Measurements from ENCODE around the gene BNC2. TPM values are rescaled to one million over a fixed set of nuclear protein-coding genes. Genes with fewer than 3 reads are reported as not detected.

The BNC2 gene
- total RNA-seq, 1 donor from 2014 or later = 15.2 TPM

DNA sequence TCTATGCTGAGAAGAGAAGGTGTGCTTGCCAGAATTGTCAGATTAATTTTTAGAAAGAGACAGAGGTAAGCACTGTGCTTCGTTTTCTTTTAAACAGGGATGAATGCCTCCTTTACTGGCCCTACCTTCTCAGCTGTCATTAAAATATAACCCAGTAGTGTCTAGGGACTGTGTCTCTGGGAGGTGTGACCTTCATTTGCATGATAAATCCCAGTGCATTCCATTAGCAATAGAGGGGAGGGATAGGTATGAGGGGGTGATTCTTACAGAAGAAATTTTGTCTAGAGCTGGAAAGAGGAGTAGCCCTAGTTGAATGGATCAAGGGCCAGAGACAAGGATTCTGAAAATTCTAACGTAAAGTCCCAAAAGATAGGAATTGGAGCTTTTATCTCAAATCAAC lies 351.5 kb downstream of the BNC2 start:
- no peak overlapping the region for H3K27ac Mint-ChIP-seq (ENCODE audit: unreplicated experiment)
- DNase-seq = no peak
- peaks cover 2% of the 10 kb centered on the region for H3K9me3 Mint-ChIP-seq (ENCODE audit: unreplicated experiment)
- H3K27me3 Mint-ChIP-seq (ENCODE audit: unreplicated experiment) = peaks cover 2% of the 10 kb centered on the region
- H3K36me3 Mint-ChIP-seq (ENCODE audit: unreplicated experiment) = no peaks in the 10 kb centered on the region
- H3K4me1 Mint-ChIP-seq (ENCODE audit: low read depth, unreplicated experiment) = peaks cover 32% of the 10 kb centered on the region
- TF ChIP-seq, protein P1, sequence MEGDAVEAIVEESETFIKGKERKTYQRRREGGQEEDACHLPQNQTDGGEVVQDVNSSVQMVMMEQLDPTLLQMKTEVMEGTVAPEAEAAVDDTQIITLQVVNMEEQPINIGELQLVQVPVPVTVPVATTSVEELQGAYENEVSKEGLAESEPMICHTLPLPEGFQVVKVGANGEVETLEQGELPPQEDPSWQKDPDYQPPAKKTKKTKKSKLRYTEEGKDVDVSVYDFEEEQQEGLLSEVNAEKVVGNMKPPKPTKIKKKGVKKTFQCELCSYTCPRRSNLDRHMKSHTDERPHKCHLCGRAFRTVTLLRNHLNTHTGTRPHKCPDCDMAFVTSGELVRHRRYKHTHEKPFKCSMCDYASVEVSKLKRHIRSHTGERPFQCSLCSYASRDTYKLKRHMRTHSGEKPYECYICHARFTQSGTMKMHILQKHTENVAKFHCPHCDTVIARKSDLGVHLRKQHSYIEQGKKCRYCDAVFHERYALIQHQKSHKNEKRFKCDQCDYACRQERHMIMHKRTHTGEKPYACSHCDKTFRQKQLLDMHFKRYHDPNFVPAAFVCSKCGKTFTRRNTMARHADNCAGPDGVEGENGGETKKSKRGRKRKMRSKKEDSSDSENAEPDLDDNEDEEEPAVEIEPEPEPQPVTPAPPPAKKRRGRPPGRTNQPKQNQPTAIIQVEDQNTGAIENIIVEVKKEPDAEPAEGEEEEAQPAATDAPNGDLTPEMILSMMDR (IDR thresholded peaks at IDR 0.05; ENCODE audit: partially characterized antibody, unreplicated experiment) = no peak
- no peak overlapping the region for H3K4me3 Mint-ChIP-seq (ENCODE audit: unreplicated experiment)

DNA sequence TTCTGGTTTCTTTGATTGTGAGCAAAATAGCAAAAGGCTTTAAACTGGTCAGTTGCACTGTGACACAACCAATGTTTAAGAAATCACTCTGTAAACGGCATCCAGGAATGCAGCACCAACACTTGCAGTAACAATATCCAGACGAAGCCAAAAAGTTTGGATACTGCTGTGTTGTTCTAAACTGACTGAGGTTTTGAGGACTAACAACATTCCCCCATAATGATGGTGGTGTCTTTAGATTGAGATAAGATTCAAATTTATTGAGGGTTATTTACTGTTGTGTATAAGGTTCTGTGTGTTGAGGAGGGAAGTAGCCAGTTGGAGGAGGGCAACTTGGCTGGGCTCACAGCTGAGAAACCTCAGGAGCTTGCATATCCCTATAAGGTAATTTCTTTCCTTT lies 353.6 kb downstream of the BNC2 start:
- H3K4me1 Mint-ChIP-seq (ENCODE audit: low read depth, unreplicated experiment) = peaks cover 24% of the 10 kb centered on the region
- H3K27me3 Mint-ChIP-seq (ENCODE audit: unreplicated experiment) = peaks cover 2% of the 10 kb centered on the region
- no peak overlapping the region for H3K27ac Mint-ChIP-seq (ENCODE audit: unreplicated experiment)
- H3K4me3 Mint-ChIP-seq (ENCODE audit: unreplicated experiment) = no peak overlapping the region
- H3K36me3 Mint-ChIP-seq (ENCODE audit: unreplicated experiment) = no peaks in the 10 kb centered on the region
- DNase-seq = no peak
- TF ChIP-seq, protein P1 (IDR thresholded peaks at IDR 0.05; ENCODE audit: partially characterized antibody, unreplicated experiment) = no peak
- peaks cover 2% of the 10 kb centered on the region for H3K9me3 Mint-ChIP-seq (ENCODE audit: unreplicated experiment)

GRCh38 chr9:16515879-16516301 lies 354.6 kb downstream of the BNC2 start:
- Mint-ChIP-seq H3K4me3 (ENCODE audit: unreplicated experiment) (no peak overlapping the region), H3K36me3 (ENCODE audit: unreplicated experiment) (no peaks in the 10 kb centered on the region), H3K4me1 (ENCODE audit: low read depth, unreplicated experiment) (peaks cover 16% of the 10 kb centered on the region), H3K27ac (ENCODE audit: unreplicated experiment) (no peak overlapping the region), H3K9me3 (ENCODE audit: unreplicated experiment) (peaks cover 2% of the 10 kb centered on the region), H3K27me3 (ENCODE audit: unreplicated experiment) (peaks cover 2% of the 10 kb centered on the region)
- TF ChIP-seq, protein P1 (IDR thresholded peaks at IDR 0.05; ENCODE audit: partially characterized antibody, unreplicated experiment) = no peak
- DNase-seq = peak; percentile 36

GRCh38 chr9:16515207-16515606 lies 355.3 kb downstream of the BNC2 start:
- Mint-ChIP-seq H3K4me3 (ENCODE audit: unreplicated experiment) (peak overlapping the region; percentile 74), H3K36me3 (ENCODE audit: unreplicated experiment) (no peaks in the 10 kb centered on the region), H3K9me3 (ENCODE audit: unreplicated experiment) (no peaks in the 10 kb centered on the region), H3K27me3 (ENCODE audit: unreplicated experiment) (peaks cover 2% of the 10 kb centered on the region), H3K4me1 (ENCODE audit: low read depth, unreplicated experiment) (peaks cover 14% of the 10 kb centered on the region), H3K27ac (ENCODE audit: unreplicated experiment) (peak overlapping the region; percentile 56)
- TF ChIP-seq, protein P1 (IDR thresholded peaks at IDR 0.05; ENCODE audit: partially characterized antibody, unreplicated experiment) = no peak
- peak; percentile 46 for DNase-seq

DNA sequence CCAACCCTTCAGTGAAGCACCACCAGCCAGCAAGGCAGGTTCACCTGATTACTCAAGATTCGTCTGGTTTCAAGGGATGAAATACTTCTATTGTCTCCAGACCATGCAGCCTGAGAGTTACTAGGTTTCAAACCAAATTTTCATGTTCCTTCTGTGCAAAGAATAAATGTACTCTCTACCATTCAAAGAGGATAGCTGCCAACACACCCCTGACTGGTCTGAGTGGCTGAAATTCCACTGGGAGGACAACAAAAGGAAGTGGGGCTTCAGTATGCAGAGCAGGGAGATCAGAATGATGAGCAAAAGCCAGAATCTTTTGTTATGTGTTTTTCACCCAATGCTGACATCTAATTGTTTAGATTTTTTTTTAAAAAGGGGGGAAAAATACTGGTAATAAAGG lies 356.3 kb downstream of the BNC2 start:
- no peak overlapping the region for H3K4me3 Mint-ChIP-seq (ENCODE audit: unreplicated experiment)
- H3K36me3 Mint-ChIP-seq (ENCODE audit: unreplicated experiment) = no peaks in the 10 kb centered on the region
- TF ChIP-seq, protein P1 (IDR thresholded peaks at IDR 0.05; ENCODE audit: partially characterized antibody, unreplicated experiment) = no peak
- DNase-seq = no peak
- peaks cover 14% of the 10 kb centered on the region for H3K4me1 Mint-ChIP-seq (ENCODE audit: low read depth, unreplicated experiment)
- H3K9me3 Mint-ChIP-seq (ENCODE audit: unreplicated experiment) = no peaks in the 10 kb centered on the region
- H3K27me3 Mint-ChIP-seq (ENCODE audit: unreplicated experiment) = peaks cover 2% of the 10 kb centered on the region
- peak overlapping the region; percentile 59 for H3K27ac Mint-ChIP-seq (ENCODE audit: unreplicated experiment)
